ENCODE measurements around the gene ARHGAP36. TPM values are rescaled to one million over a fixed set of nuclear protein-coding genes. Genes with fewer than 3 reads are reported as not detected.

Gene ARHGAP36
- total and polyA plus RNA-seq, 2 of the 8 experiments (the other 6 are each of a cell fraction or from before 2014, with no cell fraction given): 0.32 to 0.38 TPM

GRCh38 chrX:131059246-131059645 is 1.1 kb downstream of the ARHGAP36 start:
- Histone ChIP-seq H3K9ac (replicated peaks in 1 of 4; ENCODE audit: extremely low read depth in 1 of 4, low read depth in 3 of 4, low read length in 3 of 4) (no peak overlapping the region), H2BK20ac (ENCODE audit: low read length) (no peak overlapping the region), H3K79me1 (ENCODE audit: low read depth, low read length) (no peaks in the 10 kb centered on the region), H2BK15ac (ENCODE audit: low read length) (no peak overlapping the region), H3K18ac (ENCODE audit: extremely low read depth, low read length) (no peak overlapping the region), H4K20me1 (replicated peaks in 1 of 2; ENCODE audit: control insufficient read depth in 1 of 2, insufficient read depth in 2 of 2, low read length in 2 of 2) (peaks cover 0 to 4% of the 10 kb centered on the region in 2 experiments), H3K23me2 (ENCODE audit: low read depth, low read length) (peaks cover 1% of the 10 kb centered on the region; the same call in 1 of the 2 replicates), H3K23ac (ENCODE audit: insufficient read length) (no peak overlapping the region), H3K36me3 (ENCODE audit: control insufficient read depth in 2 of 4, insufficient read depth in 4 of 4, low read length in 3 of 4) (no peaks in the 10 kb centered on the region), H3K4me3 (ENCODE audit: extremely low read depth in 1 of 4, insufficient read depth in 2 of 4, low read depth in 3 of 4, low read length in 4 of 4) (peak overlapping the region in 1 of 4 experiments; percentile 59; a peak in 1 of 8 replicates), H2BK120ac (replicated peaks; ENCODE audit: low read depth, low read length) (no peak overlapping the region), H3K27ac (ENCODE audit: low read depth, low read length) (no peak overlapping the region), H4K91ac (replicated peaks; ENCODE audit: insufficient read length, low read length) (no peak overlapping the region), H3K27me3 (replicated peaks in 1 of 4; ENCODE audit: control insufficient read depth in 3 of 4, extremely low read depth in 1 of 4, insufficient read depth in 3 of 4, low read length in 3 of 4) (peaks cover 9 to 31% (median 28%) of the 10 kb centered on the region in 4 experiments), H3K56ac (replicated peaks; ENCODE audit: insufficient read length, low read depth, low read length) (no peak overlapping the region), H2AFZ (ENCODE audit: low read length) (no peak overlapping the region), H3K4me1 (replicated peaks in 1 of 4; ENCODE audit: control insufficient read depth in 3 of 4, insufficient read depth in 4 of 4, low read length in 3 of 4) (peaks cover 0 to 6% (median 2%) of the 10 kb centered on the region in 4 experiments; a peak in 6 of 7 replicates), H3K9me3 (ENCODE audit: insufficient read depth in 2 of 2, low read depth in 1 of 2, low read length in 1 of 2) (no peaks in the 10 kb centered on the region), H4K5ac (ENCODE audit: insufficient read length, low read depth, low read length) (no peak overlapping the region), H2AK5ac (ENCODE audit: low read depth, low read length) (no peak overlapping the region), H3K14ac (ENCODE audit: insufficient read length) (no peak overlapping the region), H3K4ac (replicated peaks; ENCODE audit: insufficient read length, low read depth, low read length) (no peak overlapping the region), H3K79me2 (ENCODE audit: control insufficient read depth in 1 of 2, insufficient read depth in 2 of 2, low read length in 2 of 2) (no peaks in the 10 kb centered on the region), H4K8ac (ENCODE audit: extremely low read depth, insufficient read depth, low read length) (no peak overlapping the region), H2BK5ac (ENCODE audit: low read depth, low read length) (no peak overlapping the region), H3K4me2 (ENCODE audit: insufficient read depth in 1 of 2, low read depth in 2 of 2, low read length in 2 of 2) (peak overlapping the region in 1 of 2 experiments; percentile 67; a peak in 1 of 4 replicates), H2BK12ac (ENCODE audit: low read depth, low read length) (no peak overlapping the region)
- WGBS, 2 experiments (ENCODE audit: extremely low coverage in 1 of 2, insufficient coverage in 1 of 2, insufficient read length in 1 of 2, insufficient replicate concordance in 2 of 2, low coverage in 1 of 2, low lambda C conversion rate in 2 of 2, missing lambda C conversion rate in 1 of 2): 61% methylated on average over 2 of the region's 2 CpGs; no CpG with 5 or more reads in 1 of the 2 experiments
- DNase-seq (ENCODE audit: low read depth in 1 of 2, low spot score in 2 of 2): no peak
- CTCF ChIA-PET (ENCODE audit: partially characterized antibody): no interaction called here
- POLR2A ChIA-PET (ENCODE audit: partially characterized antibody): no interaction called here
- TF ChIP-seq SP2 (IDR thresholded peaks at IDR 0.05; ENCODE audit: low read length) (no peak), BRCA1 (IDR thresholded peaks at IDR 0.05; ENCODE audit: low read depth, low read length) (no peak)
- FAIRE-seq: no peak
